HS-5 (cell line): ENCODE data around the gene DGUOK.
A peak's percentile ranks its signal among the peaks of the same experiment; 100 is the strongest.
"Not testable (repeated sequence)": the region's sequence is repeated elsewhere in the genome, so short reads cannot be mapped to it uniquely, and the experiment has no call there.

Source experiments
- DNase-seq: peaks from one replicate; pipeline ENCODE4 v3.0.0-alpha.2; 2012; ENCODE audit warnings: low read depth

DGUOK gene

DNA sequence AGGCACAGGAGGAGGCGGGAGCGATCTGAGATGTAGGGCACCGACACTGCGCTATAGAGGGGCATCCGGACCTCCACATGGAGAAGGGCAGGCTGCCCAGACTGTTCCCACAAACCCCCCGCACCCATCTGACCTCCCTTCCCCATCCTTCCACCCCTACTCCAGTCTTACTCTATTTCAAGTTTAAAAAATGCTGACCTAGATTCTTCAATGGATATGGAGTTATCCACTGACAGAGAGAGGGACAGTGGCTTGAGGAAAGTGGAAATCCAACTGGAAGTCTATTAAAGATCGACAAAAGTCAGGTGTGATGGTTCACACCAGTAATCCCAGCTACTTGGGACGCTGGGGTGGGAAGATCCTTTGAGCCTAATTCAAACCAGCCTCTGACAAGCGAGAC is 5.1 kb upstream of the DGUOK start:
- no peak for DNase-seq

DNA sequence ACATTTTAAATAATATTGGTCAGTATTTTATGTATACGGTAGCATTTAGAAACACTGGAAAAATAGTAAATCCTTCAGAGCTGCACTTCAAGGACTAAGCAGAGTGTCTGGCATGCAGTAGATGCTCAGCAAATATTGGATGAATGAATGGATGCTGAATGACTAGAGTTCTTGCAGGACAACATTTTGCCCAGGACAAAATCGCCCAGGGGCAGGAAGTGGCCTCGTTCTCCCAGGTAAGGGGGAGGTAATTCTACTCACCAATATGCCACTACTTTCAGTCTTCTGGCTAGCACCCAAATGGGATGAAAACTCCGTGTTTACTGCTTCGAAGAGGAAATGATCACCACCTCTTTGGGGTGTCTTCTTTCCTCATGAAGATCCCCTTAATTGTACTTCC is 4.0 kb upstream of the DGUOK start:
- no peak for DNase-seq

DNA sequence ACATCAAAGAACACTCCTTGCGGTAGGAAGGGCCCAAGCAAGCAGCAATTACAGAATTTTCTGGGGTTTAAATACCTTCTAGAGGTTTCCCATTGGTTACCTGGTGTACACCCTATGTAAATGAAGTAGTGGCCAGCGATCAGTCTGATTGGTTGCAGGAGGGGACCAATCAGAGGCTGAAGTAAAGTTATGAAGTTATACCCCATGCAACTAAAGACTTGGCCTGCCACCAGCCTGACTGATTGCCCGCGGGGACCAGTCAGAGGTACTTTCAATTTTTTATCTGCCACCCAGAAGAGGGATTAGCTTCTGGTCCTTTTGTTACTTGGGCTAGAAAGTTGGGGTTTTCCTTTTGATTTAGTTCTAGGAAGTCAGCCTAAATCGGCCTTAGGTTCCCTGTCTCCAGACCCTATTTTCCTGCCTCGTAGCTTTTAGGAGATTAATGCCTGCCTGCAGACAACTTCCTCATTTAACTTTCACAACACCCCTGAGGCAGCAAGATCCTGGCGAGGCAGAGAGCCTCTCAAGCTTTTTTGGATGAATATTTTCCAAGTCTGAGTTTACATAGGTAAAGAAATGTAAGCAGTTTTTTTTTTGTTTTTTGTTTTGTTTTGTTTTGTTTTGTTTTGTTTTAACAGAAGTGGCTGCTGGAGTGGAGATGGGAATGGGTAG is 1.5 kb upstream of the DGUOK start:
- no peak for DNase-seq

DNA sequence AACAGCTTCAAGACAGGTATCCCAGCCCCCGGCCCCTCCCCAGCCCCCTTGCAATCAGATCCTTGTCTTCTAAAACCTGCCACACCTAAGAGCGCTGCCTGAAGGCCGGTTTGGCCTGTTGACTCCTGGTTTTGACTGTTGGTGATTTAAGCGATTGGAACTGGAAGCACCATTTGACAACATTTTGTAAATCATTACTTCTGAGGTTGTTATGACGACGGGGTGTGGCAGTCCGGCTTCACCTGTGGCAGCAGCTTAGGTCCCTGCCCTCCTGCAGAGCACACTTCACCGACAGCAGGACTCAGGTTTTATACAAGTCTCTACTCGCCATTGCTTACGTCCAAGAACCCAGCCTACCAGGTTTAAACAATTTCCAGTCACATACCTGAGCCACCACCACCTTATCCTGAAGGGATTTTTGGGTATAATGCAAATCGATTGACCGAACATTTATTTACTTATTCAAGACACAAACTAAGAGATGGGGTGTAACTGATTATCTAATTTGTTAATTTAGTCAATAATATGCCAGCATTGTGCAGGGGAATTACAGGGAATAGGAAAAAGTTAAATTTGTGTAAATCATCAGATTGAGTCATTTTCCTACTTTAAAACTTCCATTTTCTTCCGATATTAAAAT is 707 bp upstream of the DGUOK start:
- DNase-seq = no peak

DNA sequence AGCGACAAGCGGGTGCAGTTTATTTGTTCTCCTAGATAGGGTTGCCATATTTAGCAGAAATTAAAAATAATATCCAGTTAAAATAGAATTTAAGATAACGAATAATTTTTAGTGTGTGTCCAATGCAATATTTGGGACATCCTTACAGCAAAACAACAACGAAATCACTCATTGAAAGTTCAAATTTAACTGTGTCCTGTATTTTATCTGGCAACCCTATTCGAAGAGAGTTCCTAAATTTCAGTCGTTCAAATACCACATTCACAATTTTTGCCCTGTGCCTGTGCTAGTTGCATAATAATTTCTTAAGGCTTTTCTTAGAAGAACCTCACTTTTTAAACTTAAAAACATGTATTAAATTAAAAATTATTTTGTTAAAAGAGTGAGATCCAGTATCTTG is 664 bp downstream of the DGUOK start:
- no peak for DNase-seq

DNA sequence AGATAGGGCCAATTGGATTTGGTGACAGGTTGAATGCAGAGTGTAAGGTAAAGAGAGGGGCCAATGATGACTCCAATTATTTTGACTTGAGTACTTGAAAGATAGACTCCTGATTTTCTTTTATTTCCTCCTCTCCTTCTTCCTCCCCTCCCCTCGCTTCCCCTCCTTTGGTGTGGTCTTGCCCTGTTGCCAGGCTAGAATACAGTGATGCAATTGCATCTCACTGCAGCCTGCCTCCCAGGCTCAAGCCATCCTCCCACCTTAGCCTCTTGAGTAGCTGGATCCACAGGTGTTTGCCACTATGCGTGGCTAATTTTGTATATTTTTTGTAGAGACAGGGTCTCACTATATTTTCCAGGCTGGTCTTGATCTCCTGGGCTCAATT is 2.3 kb downstream of the DGUOK start:
- no peak for DNase-seq

DNA sequence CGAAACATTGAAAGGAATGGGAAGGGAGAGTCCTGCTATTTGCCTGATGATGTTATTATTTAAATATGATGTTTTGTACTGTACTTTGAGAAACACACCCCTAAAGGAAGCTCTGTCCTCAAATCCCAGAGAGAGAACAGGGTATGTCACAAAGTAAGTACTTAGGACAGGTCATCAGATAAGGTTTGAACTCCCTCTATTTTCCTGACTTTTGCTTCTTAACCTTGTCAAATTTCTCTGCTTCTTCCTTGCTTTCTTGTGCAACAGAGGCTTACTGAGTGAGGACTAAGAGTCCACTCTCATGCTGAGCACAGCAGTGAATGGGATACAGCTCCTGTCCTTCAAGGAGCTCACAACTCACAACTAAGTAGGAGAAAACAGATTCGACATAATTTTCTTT is 3.7 kb downstream of the DGUOK start:
- DNase-seq = no peak

DNA sequence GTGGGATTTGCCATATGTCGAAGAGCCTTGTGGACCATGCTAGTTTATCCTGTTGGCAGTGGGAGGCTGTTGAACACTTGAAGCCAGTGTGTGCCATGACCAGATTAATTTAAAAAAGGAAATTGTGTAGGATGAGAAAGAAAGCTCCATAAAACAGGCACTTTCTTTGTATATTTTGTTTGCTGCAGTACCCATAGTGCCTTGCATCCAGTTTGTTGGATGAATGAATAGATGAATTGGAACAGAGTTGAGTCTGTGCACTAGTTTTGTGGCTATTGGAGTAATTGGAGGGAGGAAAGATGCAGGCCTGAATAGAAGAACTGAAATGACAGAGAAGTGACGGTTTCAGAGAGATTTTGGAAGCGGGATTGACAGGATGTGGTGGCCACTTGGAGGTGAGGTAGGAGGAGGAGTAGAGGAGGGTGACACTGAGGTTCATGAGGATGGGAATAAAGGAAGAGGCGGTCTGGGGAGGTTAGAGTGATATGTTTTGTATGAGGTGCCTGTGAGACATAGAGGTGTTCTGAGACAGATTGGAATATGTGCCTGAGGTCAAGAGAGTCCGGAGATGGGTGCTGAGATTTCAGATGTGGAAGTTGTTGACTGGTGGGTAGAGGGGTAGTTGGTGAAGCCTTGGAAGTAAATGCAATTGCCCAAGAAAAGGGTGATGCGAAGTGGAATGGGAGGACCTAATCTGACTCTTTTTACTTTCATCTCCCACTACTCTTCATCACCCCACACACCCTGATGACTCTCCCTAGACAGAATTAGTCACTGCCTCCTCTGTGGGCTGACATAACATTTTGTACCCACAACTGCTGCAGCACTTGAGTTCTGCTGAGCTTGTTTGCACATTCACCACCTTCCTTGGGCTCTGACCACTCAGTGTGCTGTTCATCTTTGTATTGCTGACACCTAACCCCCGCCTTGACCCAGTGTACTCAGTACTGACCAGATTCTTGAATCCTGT is 5.1 kb downstream of the DGUOK start:
- DNase-seq = no peak

DNA sequence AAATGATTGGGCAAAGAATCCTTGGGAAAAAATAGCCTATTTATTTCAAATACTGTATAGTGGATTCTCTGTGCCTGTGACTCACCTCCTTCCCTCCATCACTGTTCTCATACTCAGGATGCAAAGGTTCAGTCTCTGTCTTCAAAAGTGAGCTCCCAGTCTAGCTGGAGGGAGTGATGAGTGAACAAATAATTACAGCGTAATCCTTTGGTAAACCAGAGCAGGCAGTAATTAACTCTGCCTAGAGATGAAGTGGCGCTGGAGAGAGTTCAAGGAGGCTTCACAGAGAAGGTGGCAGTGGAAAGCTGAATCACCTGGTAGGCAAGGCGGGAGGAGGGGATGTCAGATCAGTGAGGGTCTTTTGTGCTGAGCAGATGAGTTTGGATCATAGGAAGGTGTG is 6.5 kb downstream of the DGUOK start:
- DNase-seq = no peak

DNA sequence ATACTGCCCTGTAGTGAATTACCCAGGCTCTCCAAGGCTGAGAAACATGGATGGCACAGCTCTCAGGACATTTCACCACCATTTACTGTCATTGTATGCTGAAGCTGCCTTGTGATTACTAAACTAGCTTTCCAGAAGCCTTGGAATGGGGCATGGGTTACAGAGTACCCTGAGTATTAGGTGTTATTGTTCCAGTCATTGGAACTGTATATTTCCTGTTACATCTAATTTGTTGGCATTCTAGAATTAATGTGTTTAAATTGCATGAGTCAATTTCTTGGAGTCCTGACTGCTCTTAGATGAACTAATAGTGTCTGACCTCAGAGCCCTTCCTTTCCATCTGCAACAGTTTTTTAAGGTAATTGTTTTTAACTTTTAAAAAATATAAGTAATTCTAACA is 9.0 kb downstream of the DGUOK start:
- DNase-seq = no peak

DNA sequence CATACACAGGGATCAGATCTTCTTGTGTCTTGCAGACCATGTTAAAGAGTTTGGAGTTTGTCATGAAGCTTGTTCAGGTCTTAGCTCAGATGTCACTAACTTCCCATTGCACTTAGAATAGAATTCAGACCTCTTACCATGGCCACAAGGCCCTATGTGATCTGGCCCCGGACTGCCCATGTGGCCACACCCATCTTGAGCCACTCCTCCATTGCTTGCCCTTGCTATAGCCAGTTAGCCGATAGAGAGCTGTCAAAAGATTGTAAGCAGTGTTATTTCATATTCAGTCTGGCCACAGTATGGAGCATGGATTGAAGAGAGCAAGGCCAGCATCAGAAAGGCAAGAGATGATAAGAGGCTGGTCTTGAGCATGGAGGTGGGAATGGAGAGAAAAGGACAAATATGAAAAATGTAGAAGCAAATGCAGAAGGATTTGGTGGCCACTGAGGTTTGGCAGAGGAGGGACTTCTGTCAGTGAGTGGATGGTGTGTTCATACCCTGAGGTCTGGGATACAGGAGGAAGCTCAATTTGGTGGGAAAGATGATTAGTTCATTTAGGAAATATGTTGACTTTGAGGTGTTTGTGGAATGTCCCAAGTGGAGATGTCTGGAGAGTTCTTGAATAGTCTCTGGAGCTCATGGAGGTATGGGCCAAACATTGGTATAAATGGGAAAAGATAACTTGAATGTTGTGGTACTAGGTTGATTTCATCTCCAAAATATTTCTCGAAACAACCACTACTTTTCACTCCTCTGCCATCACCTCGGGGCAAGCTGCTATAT is 10.6 kb downstream of the DGUOK start:
- DNase-seq = no peak

DNA sequence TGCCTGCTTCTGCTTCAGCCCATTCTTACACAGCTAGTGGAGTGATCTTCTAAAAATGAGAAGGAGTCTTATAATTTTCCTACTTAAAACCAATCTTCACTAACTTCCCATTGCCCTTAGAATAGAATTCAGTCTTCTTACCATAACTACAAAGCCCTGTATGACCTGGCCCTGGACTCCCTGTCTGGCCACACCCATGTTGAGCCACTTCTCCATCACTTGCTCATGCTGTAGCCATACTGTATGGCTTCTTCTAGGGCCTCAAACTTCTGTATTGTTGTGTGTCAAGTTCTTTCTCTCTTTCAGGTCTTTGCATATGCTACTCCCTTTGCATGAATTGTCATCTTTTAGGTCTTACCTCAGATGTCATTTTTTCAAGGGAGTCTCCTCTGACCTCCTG is 11.2 kb downstream of the DGUOK start:
- no peak for DNase-seq

DNA sequence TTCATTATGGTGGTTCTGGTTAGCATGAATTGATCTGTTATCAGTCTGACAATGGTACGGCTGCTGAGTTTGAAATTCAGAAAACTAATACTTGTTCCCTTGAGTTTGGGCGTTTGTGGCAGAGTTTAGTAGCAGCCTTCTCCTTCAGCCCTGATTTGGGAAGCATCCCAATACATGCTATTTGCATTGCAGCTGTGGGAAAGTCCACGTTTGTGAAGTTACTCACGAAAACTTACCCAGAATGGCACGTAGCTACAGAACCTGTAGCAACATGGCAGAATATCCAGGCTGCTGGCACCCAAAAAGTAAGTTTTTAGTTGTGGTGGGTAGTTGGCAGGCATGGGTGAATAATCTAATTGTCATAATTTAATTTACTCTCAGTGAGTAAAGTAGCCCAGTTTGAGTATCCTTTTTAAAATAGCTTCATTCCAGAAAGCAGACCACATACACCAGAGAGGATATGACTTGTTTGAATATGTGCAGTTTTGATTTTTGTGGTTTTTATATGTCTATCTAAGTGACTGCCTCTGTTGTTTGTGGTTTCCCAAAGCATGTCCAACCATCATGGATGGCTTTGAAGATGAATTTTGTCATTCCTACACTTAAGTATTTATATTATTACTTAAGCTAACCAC is 12.2 kb downstream of the DGUOK start:
- peak; percentile 60 for DNase-seq

DNA sequence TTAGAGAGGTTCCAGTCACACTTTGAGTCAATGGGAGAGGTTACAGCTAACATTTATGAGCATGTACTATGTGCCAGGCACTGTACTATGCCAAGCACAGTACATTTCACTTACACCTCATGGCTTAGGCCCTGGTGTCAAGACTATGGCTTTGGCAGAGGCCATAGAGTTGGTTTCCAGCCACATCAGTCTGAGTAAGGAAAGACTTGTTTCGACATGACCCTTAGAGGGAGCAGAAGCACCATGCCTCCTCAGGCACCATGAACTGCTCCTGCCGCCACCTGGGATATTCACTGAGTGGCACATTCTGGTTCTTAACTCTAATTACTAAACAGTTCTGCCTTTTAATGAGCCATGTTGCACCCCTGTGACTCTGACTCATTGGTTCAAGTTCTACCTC is 12.7 kb downstream of the DGUOK start:
- peak; percentile 20 for DNase-seq

DNA sequence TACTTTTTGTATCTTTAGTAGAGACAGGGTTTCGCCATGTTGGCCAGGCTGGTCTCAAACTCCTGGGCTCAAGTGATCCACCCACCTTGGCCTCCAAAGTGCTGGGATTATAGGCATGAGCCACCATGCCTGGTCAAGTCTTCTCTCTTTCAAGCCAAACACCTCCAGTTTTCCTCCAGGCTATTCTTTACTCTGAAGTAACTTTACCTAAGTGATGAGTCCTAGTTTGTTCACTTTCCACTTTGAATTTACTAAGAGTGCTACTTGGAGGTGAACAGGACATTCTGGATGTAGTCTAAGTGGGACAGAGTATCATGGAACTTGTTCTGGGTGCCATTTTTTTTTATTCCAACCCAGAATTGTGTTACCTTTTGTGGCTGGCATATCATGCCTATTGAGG is 13.4 kb downstream of the DGUOK start:
- not testable (repeated sequence) for DNase-seq

DNA sequence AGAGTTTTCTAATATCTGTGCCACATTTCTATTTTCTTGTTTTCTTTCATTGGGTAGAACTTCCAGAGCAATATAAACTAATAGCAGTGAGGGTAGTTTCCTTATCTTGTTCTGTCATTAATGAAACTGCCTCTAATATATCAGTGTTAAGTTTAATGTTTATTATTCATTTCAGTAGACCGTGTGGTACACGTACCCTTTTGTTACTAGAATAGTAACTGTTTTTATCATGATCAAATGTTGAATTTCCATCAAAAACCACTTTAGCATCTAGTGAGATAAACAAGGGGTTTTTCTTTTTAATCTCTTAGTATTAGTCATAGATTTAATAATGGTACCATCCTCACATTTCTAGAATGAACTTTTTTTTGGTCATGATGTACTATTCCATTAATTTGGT is 16.0 kb downstream of the DGUOK start:
- DNase-seq = no peak

DNA sequence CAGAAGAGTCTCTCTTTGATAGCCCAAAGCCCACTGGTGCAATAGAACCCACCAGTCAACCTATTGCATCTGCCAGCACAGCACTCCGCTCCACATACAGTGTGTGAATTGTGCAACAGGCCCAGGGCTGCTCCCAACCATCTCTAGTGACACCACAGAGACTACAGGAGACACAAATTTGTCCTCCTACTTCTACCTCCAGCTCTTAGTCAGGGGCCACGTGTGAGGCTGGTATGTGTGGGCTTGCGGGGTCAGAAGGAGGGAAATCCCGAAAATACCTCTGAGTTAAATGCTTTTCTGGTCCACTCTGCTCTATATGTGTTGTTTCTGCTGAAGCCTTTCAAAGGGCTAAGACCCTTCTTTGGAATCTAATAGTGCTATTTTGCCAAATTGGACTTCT is 18.0 kb downstream of the DGUOK start:
- DNase-seq = no peak

DNA sequence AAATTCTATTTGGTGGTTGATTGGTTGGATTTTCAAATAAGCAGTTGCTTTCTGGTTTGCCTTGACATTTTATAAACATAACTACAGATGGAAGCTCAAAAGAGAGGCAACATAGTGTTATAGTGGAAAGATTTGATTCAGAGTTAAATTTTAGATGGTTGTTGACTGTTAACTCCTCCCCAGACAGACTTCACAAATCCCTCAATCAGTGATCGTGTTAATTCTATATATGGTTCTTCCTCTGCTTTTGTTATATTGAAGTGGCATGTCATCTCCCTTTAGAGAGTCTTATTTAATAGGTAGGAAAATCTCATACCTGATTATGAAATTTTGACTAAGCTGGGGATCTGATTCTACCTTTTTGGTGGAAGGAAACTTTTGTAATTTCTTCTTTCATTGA is 19.5 kb downstream of the DGUOK start:
- no peak for DNase-seq

DNA sequence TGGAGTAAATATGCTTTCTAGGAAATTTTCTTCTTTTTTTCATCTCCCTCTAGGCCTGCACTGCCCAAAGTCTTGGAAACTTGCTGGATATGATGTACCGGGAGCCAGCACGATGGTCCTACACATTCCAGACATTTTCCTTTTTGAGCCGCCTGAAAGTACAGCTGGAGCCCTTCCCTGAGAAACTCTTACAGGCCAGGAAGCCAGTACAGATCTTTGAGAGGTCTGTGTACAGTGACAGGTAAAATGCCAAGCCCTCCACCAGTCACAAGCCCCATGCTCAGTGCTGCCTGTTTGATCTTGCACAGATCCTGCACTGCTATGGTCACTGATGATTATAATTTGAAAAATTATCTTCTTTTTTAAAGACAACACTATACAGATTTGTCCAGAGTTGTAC is 20.0 kb downstream of the DGUOK start:
- no peak for DNase-seq

DNA sequence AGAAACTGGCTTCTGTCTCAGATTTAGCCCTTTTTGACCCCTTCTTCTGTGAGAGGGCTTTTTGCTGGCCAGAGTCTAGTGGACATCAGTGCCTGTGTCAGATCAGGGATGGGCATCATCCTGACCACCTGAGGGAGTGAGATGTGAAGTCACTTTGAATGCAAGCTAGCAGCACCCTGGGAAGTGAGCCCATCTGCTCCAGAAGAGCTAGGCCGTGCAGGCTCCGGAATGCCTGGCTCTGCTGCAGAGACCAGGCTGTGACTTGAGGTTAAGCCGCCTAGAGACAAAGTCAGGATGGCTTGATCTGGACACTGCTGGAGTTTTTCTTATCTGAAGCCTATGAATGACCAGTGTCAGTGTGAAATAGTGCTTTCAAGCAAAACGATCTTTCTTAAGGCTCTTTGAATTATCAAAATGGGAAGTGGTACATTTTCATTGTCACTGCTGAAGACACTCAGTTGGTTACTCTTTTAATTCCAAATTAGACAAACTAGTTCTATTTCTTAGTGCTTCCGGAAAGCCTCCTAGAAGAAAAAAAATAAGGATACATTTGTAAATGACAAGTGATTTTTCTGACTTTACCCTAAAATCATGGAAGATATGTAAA is 20.8 kb downstream of the DGUOK start:
- DNase-seq = no peak

DNA sequence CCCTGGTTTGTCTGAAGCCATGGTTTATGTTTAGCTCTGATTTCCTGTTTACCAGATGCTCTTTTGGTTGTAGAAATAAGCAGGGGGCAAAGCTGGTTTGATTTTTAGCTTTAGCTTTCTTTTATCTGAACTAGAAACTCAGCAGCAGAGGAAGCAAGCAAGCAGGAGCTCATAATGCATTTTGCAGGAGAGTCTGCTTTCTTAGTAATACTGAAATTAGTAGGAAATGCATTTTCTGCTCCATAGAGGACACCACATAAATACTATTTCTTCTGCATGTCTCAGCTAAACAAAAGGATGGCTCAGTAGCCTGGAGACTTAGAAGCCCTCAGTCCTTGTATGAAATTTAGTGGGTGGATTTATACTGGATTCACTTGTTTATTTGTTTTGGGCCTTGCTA is 23.1 kb downstream of the DGUOK start:
- no peak for DNase-seq
